Activated CD4-positive, alpha-beta memory T cell treated with anti-CD3 and anti-CD28 coated beads for 36 hours (primary cell): ENCODE results near the gene TRPV2. TPM values are rescaled to one million over a fixed set of nuclear protein-coding genes. Genes with fewer than 3 reads are reported as not detected.

ENCODE experiments used
- CTCF ChIA-PET: fragments of 350-600 bp; sonication (Branson Sonifier 250); formaldehyde crosslinking; loops from one replicate; lab custom pipeline; 2021; ENCODE audit warnings: antibody characterized with exemption, inconsistent platforms; lab: Charles Lee
- POLR2A ChIA-PET: fragments of 350-600 bp; sonication (Branson Sonifier 250); formaldehyde crosslinking; loops from one replicate; lab custom pipeline; 2021; ENCODE audit warnings: antibody characterized with exemption; lab: Charles Lee
- DNase-seq: peaks from one replicate; pipeline ENCODE4 v3.0.0-alpha.2; 2020
- H3K27ac Mint-ChIP-seq: one replicate; pipeline ENCODE4 v1.8.0; 2021; ENCODE audit warnings: mixed read lengths
- H3K27me3 Mint-ChIP-seq: one replicate; pipeline ENCODE4 v1.8.0; 2021; ENCODE audit warnings: mixed read lengths
- H3K36me3 Mint-ChIP-seq: one replicate; pipeline ENCODE4 v1.8.0; 2021; ENCODE audit warnings: mixed read lengths
- H3K4me1 Mint-ChIP-seq: one replicate; pipeline ENCODE4 v1.8.0; 2021; ENCODE audit warnings: low read depth, mixed read lengths
- H3K4me3 Mint-ChIP-seq: one replicate; pipeline ENCODE4 v1.8.0; 2021; ENCODE audit warnings: mild to moderate bottlenecking, mixed read lengths
- H3K9me3 Mint-ChIP-seq: one replicate; pipeline ENCODE4 v1.8.0; 2021; ENCODE audit warnings: mixed read lengths
- intact Hi-C: fragments of 100-400 bp; cut with micrococcal nuclease; formaldehyde crosslinking; loops from one replicate; pipeline ENCODE4 v1.15.1; 2023
- total RNA-seq, 2 experiments: library from RNA; stranded (reverse); gene quantifications; one replicate each; pipeline ENCODE4 v1.2.3, GENCODE V29; 2021

Gene TRPV2
- 10 to 100 TPM; 46.0 to 50.6 TPM for total RNA-seq

- ChIA-PET POLR2A (interaction anchor here (0.8 to 6.3 kb wide), 7 partner anchors 25 to 62 kb away, joined by 3 to 50 read pairs (median 8); partner anchors contain the start of genes CENPV and UBB), CTCF (interaction anchor here (0.7 to 5.6 kb wide), 18 partner anchors 9 to 76 kb away, joined by 3 to 79 read pairs (median 4); partner anchors contain the start of genes LRRC75A and UBB)
- DNase-seq = peak; percentile 72
- no peaks in the 10 kb centered on the region for H3K9me3 Mint-ChIP-seq
- peak within 1 kb of the TSS; percentile 94 for H3K4me3 Mint-ChIP-seq
- H3K27ac Mint-ChIP-seq = peak within 1 kb of the TSS; percentile 100
- H3K4me1 Mint-ChIP-seq = peaks cover 47% of the 10 kb centered on the region
- no peaks in the 10 kb centered on the region for H3K27me3 Mint-ChIP-seq
- intact Hi-C loops = loop anchor here (1.0 to 10.0 kb wide), 3 partner anchors 29 to 390 kb away; partner anchors contain the start of genes NCOR1 and PIGL
- peaks cover 23% of the 10 kb centered on the region for H3K36me3 Mint-ChIP-seq
These were observed at the start of gene TRPV2 for GRCh38 chr17:16415031-16415924. TSS of gene TRPV2 (plus strand) at chr17:16415571. CDS start at chr17:16417669, 2,098 bp downstream.

- Mint-ChIP-seq H3K36me3 (no peaks in the 10 kb centered on the region), H3K4me1 (no peaks in the 10 kb centered on the region), H3K4me3 (no peak overlapping the region), H3K9me3 (no peaks in the 10 kb centered on the region), H3K27me3 (no peaks in the 10 kb centered on the region), H3K27ac (no peak overlapping the region)
- intact Hi-C loops = no loop called here
- no peak for DNase-seq
- ChIA-PET POLR2A (interaction anchor here (1.2 kb wide), 1 partner anchor 9 kb away, joined by 4 read pairs; the partner anchor contains the start of gene UBB), CTCF (interaction anchor here (1.0 kb wide), 1 partner anchor 9 kb away, joined by 3 read pairs; no protein-coding TSS in a partner anchor)
These were observed 43.6 kb upstream of the TRPV2 start for GRCh38 chr17:16371742-16372141.

- Mint-ChIP-seq H3K36me3 (no peaks in the 10 kb centered on the region), H3K4me3 (no peak overlapping the region), H3K4me1 (no peaks in the 10 kb centered on the region), H3K9me3 (no peaks in the 10 kb centered on the region), H3K27ac (no peak overlapping the region), H3K27me3 (no peaks in the 10 kb centered on the region)
- intact Hi-C loops = no loop called here
- ChIA-PET POLR2A (no interaction called here), CTCF (interaction anchor here (0.6 to 6.6 kb wide), 3 partner anchors 9 to 100 kb away, joined by 3 to 73 read pairs (median 3); no protein-coding TSS in a partner anchor)
- DNase-seq = no peak
These were observed 41.0 kb upstream of the TRPV2 start for GRCh38 chr17:16374146-16374938.

- Mint-ChIP-seq H3K4me3 (no peak overlapping the region), H3K27ac (no peak overlapping the region), H3K36me3 (peaks cover 24% of the 10 kb centered on the region), H3K27me3 (no peaks in the 10 kb centered on the region), H3K4me1 (peaks cover 19% of the 10 kb centered on the region), H3K9me3 (no peaks in the 10 kb centered on the region)
- POLR2A ChIA-PET = no interaction called here
- DNase-seq = no peak
- CTCF ChIA-PET = interaction anchor here (0.8 to 6.6 kb wide), 3 partner anchors 13 to 92 kb away, joined by 3 to 73 read pairs (median 3); partner anchors contain the start of gene TRPV2
- intact Hi-C loops = no loop called here
These were observed 37.4 kb upstream of the TRPV2 start for GRCh38 chr17:16377941-16378341.

- peaks cover 32% of the 10 kb centered on the region for H3K36me3 Mint-ChIP-seq
- H3K4me1 Mint-ChIP-seq = peaks cover 27% of the 10 kb centered on the region
- intact Hi-C loops = no loop called here
- no peaks in the 10 kb centered on the region for H3K9me3 Mint-ChIP-seq
- H3K27ac Mint-ChIP-seq = no peak overlapping the region
- ChIA-PET CTCF (interaction anchor here (0.8 to 6.6 kb wide), 3 partner anchors 14 to 92 kb away, joined by 3 to 73 read pairs (median 3); partner anchors contain the start of gene TRPV2), POLR2A (interaction anchor here (0.9 to 5.3 kb wide), 2 partner anchors 26 to 61 kb away, joined by 3 to 53 read pairs; partner anchors contain the start of gene CENPV)
- no peak overlapping the region for H3K4me3 Mint-ChIP-seq
- no peak for DNase-seq
- no peaks in the 10 kb centered on the region for H3K27me3 Mint-ChIP-seq
These were observed 36.6 kb upstream of the TRPV2 start for GRCh38 chr17:16378636-16379282.

- no peak for DNase-seq
- no peaks in the 10 kb centered on the region for H3K9me3 Mint-ChIP-seq
- H3K36me3 Mint-ChIP-seq = peaks cover 35% of the 10 kb centered on the region
- ChIA-PET CTCF (interaction anchor here (1.6 to 6.6 kb wide), 4 partner anchors 15 to 205 kb away, joined by 3 to 73 read pairs (median 8); no protein-coding TSS in a partner anchor), POLR2A (interaction anchor here (4.8 to 5.3 kb wide), 2 partner anchors 38 to 60 kb away, joined by 50 to 53 read pairs; partner anchors contain the start of gene TRPV2)
- no peak overlapping the region for H3K27ac Mint-ChIP-seq
- H3K27me3 Mint-ChIP-seq = no peaks in the 10 kb centered on the region
- H3K4me3 Mint-ChIP-seq = no peak overlapping the region
- intact Hi-C loops = loop anchor here (1.0 to 10.0 kb wide), 3 partner anchors 156 to 205 kb away; partner anchors contain the start of gene NCOR1
- peaks cover 36% of the 10 kb centered on the region for H3K4me1 Mint-ChIP-seq
These were observed 35.7 kb upstream of the TRPV2 start for GRCh38 chr17:16379654-16380053.

GRCh38 chr17:16380640-16381495 lies 34.5 kb upstream of the TRPV2 start, which contains the start of gene UBB:
TSS of gene UBB (plus strand) at chr17:16381091. CDS start at chr17:16381908, 817 bp downstream.
- peak; percentile 98 for DNase-seq
- ChIA-PET CTCF (interaction anchor here (0.6 to 4.2 kb wide), 10 partner anchors 16 to 203 kb away, joined by 3 to 34 read pairs (median 4); partner anchors contain the start of genes CENPV and TRPV2), POLR2A (interaction anchor here (0.6 to 5.3 kb wide), 16 partner anchors 9 to 1457 kb away, joined by 3 to 53 read pairs (median 4); partner anchors contain the start of genes CENPV, NCOR1 and TRPV2)
- Mint-ChIP-seq H3K4me1 (peaks cover 40% of the 10 kb centered on the region), H3K4me3 (peak within 1 kb of the TSS; percentile 93), H3K27ac (peak within 1 kb of the TSS; percentile 99), H3K9me3 (no peaks in the 10 kb centered on the region), H3K36me3 (peaks cover 35% of the 10 kb centered on the region), H3K27me3 (no peaks in the 10 kb centered on the region)
- intact Hi-C loops = loop anchor here (1.0 to 10.0 kb wide), 5 partner anchors 35 to 204 kb away; partner anchors contain the start of gene NCOR1

- POLR2A ChIA-PET = interaction anchor here (0.6 to 5.3 kb wide), 11 partner anchors 9 to 166 kb away, joined by 3 to 53 read pairs (median 6); partner anchors contain the start of genes CENPV, NCOR1 and TRPV2
- peaks cover 35% of the 10 kb centered on the region for H3K36me3 Mint-ChIP-seq
- peak overlapping the region; percentile 93 for H3K4me3 Mint-ChIP-seq
- H3K27ac Mint-ChIP-seq = peak overlapping the region; percentile 99
- H3K9me3 Mint-ChIP-seq = no peaks in the 10 kb centered on the region
- H3K27me3 Mint-ChIP-seq = no peaks in the 10 kb centered on the region
- CTCF ChIA-PET = interaction anchor here (1.0 to 4.2 kb wide), 6 partner anchors 17 to 203 kb away, joined by 3 to 34 read pairs (median 6); partner anchors contain the start of gene TRPV2
- no peak for DNase-seq
- intact Hi-C loops = loop anchor here (1.0 to 10.0 kb wide), 4 partner anchors 35 to 203 kb away; partner anchors contain the start of gene NCOR1
- H3K4me1 Mint-ChIP-seq = peaks cover 42% of the 10 kb centered on the region
These were observed 33.9 kb upstream of the TRPV2 start for GRCh38 chr17:16381496-16381820.

- peak overlapping the region; percentile 93 for H3K4me3 Mint-ChIP-seq
- H3K9me3 Mint-ChIP-seq = no peaks in the 10 kb centered on the region
- intact Hi-C loops = loop anchor here (10.0 kb wide), 1 partner anchor 202 kb away; no protein-coding TSS in a partner anchor
- peaks cover 4% of the 10 kb centered on the region for H3K27me3 Mint-ChIP-seq
- H3K27ac Mint-ChIP-seq = peak overlapping the region; percentile 49
- H3K4me1 Mint-ChIP-seq = peaks cover 51% of the 10 kb centered on the region
- no peak for DNase-seq
- ChIA-PET CTCF (interaction anchor here (0.6 to 4.2 kb wide), 5 partner anchors 9 to 55 kb away, joined by 3 to 34 read pairs (median 3); partner anchors contain the start of gene TRPV2), POLR2A (interaction anchor here (1.0 to 5.3 kb wide), 3 partner anchors 27 to 57 kb away, joined by 3 to 53 read pairs (median 50); partner anchors contain the start of gene TRPV2)
- H3K36me3 Mint-ChIP-seq = peaks cover 35% of the 10 kb centered on the region
These were observed 32.2 kb upstream of the TRPV2 start for GRCh38 chr17:16383216-16383615.
